CD1c-positive myeloid dendritic cell (primary cell): ENCODE results near the gene TMEM132D.
"Not testable (repeated sequence)": the region's sequence is repeated elsewhere in the genome, so short reads cannot be mapped to it uniquely, and the experiment has no call there.

Experiments used
- DNase-seq: peaks from one replicate; pipeline ENCODE4 v3.0.0-alpha.2; 2016; ENCODE audit errors: extremely low spot score

Gene TMEM132D

DNA sequence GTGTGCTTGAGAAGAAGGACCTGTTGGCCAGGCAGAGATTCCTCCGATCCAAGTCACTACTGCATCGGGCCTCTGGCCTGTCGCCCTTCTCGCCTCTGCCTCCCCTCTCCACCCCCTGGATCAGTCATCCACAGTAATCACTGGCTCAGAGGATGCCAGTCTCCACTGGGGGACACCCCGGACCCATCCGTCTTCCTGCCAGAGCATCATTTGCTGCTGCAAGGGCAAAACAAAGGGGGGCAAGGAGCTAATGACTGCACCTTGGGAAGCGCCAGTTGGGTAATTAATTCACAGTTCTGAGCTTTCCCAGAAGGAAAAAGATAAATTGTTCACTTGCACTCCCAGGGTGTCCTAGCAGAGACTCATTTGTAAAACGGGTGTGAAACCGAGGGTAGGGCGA is 835.1 kb downstream of the TMEM132D start:
- no peak for DNase-seq

- no peak for DNase-seq
Observed at GRCh38 chr12:129067491-129067890, 836.3 kb downstream of the TMEM132D start.

- DNase-seq: no peak
Observed at GRCh38 chr12:129064209-129064855, 839.5 kb downstream of the TMEM132D start.

DNA sequence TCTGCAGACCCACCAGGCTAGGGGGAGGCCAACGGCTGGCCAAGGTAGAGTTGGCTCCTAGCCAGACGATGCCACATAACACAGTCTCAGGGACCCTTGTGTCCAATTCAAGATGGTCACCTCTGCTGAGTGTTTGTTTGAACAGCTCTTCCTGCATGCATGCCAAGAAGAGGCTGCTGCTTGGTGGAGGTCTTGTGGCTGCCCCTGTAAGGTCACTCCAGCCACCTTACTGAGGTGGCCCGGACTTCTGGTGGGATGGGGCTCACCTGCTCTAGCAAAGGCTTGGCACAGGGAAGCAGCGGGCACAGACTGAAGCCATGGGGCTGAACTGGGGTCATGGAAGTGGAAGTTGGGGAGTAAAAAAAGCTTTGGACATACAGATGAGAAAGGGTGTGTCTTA is 840.2 kb downstream of the TMEM132D start:
- DNase-seq: no peak

DNA sequence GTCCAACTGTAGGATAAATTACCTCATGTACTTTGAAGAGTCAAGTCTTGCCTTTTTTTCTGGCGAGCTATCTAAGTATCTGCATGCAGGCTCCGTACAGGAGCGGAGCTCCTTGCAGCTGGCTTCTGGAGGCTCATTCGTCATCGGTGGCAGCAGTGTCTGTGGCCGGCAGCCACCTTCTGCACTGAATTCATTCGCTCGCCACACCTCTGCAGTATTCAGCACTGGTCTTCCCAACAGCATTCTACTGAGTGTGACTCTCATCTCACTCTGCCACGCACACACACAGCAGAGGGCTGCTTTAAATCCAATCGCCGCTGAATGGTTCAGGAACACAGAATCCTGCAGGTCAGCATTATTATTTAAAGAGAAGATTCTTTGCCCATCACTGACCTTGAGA is 850.6 kb downstream of the TMEM132D start:
- DNase-seq: no peak

DNA sequence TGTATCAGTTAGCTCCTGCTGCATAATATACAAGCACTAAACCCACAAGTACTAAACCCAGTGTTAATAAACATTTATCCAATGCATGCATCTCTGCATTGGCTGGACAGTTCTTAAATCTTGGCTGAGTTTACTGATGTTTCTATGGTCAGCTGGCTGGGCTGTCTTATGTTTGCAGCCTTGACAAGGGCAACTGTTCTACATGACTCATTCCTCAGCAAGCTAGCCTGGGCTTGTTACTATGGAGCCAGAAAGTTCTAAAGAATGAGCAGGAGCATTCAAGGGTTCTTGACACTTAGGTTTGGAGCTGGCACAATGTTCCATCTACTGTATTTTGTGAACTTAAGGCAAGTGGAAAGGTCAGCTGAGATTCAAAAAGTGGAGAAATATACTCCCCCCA is 851.5 kb downstream of the TMEM132D start:
- DNase-seq: no peak

DNA sequence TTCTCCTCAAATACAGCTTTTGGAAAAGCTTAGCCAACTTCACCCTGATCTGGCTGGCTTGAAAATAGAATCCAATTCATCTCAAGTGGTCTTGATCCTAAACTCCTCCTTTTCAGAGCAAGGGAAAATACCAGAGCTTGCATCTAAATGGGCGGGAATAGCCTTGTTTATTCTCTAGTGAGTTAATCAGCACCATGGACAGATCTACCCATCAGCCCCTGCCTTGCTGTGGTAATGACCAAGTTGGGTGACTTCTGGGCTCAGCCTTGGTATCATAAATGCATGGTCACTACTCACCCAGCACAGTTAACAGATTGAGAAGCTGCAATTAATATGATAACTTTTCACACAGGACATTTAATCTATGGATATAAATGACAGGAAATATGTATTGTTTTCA is 853.9 kb downstream of the TMEM132D start:
- DNase-seq: no peak

DNA sequence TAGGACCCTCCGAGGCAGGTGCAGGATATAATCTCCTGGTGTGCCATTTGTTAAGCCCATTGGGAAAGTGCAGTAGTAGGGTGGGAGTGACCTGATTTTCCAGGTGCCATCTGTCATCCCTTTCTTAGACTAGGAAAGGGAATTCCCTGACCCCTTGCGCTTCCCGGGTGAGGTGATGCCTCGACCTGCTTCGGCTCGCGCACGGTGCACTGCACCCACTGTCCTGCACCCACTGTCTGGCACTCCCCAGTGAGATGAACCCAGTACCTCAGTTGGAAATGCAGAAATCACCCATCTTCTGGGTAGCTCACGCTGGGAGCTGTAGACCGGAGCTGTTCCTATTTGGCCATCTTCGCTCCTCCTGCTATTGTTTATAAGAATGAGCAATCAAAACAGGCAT is 860.5 kb downstream of the TMEM132D start:
- not testable (repeated sequence) for DNase-seq

DNA sequence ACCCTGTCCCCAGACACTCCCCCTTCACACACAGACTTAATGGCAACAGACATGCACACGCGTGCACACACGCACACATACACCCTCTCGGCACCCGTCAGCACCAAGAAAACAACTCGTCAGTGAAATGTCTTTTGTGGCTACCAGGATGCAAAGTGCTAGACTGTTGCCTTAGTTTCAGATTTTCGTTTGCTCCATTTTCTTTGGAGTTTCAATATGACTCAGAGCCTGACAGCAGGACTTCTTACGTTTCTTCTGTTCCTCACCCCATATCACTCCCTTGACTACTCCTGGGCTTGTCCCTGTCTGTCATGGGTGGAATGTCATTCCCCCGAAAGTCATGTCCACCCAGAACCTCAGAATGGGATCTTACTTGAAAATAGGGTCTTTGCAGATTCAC is 867.7 kb downstream of the TMEM132D start:
- DNase-seq: no peak

DNA sequence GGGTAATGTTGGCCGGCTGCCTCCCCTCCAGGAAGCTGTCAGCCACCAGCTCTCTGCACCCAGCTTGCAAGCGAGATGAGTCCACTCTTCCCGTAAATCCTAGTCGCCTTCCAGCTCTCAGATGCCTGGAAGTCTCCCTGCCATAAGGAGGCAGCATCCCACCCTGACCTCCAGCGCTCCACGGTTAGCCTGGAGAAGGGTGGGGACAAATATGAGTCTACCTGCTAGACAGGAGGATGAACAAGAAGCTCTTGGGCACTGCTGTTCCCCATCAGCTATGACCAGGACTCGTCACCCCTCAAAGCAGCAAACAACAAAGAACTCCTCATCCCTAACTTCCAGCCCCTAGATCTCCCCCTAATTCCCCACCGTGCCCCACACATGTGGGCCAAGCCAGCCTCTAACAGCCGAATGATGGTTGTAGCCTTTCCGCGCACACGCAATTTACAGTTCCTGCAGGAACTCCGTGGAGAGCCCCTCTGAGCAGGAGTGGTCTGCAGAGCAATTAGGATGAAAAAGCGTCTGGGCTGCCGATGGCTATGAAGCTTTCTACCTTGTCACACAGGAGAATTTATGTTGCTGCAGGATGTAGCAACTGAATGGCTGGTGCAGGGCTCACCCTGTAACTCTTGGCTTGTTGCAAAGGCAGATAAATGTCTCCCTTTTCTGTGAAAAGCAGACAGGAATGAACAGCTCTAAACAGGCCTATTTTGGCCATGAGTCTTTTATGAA is 869.1 kb downstream of the TMEM132D start:
- no peak for DNase-seq

GRCh38 chr12:129028844-129029243 is 875.0 kb downstream of the TMEM132D start:
- no peak for DNase-seq

DNA sequence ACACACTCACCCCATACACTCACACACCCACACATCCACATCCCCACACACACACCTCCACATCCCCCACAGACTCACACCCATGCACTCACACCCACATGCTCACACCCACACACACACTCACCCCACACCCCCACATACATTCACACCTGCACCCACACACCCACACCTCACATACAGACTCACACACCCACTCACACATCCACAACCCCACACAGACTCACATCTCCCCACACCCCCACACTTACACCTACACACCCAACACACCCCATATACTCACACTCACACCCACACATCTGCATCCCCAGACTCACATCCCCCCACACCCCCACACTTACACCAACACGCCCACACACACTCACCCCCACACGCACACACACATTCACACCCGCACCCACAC is 878.8 kb downstream of the TMEM132D start:
- no peak for DNase-seq
